Peyer's patch (tissue), 4 donors: ENCODE measurements around the gene WDR44. TPM values are rescaled to one million over a fixed set of nuclear protein-coding genes. Genes with fewer than 3 reads are reported as not detected.

Source experiments
- DNase-seq, 3 donors: peaks; one replicate each; pipeline ENCODE4 v3.0.0-alpha.2; 2017 to 2019
- H3K27ac ChIP-seq, 4 donors: fragments of 200-600 bp; sonication (generic); one replicate each; pipeline ENCODE4 v1.5.1; 2016 to 2019
- H3K27me3 ChIP-seq, 2 donors: fragments of 200-600 bp; sonication (generic); one replicate each; pipeline ENCODE4 v1.5.1; 2019
- H3K36me3 ChIP-seq, 3 donors: fragments of 200-600 bp; sonication (generic); one replicate each; pipeline ENCODE4 v1.5.1; 2016 to 2019
- H3K4me1 ChIP-seq, 4 donors: fragments of 200-600 bp; sonication (generic); one replicate each; pipeline ENCODE4 v1.5.1; 2016 to 2019
- H3K4me3 ChIP-seq, 4 donors: fragments of 200-600 bp; sonication (generic); 1 replicate in 3 of 4; 2 replicates in 1 of 4; pipeline ENCODE4 v1.5.1; 2016 to 2019; ENCODE audit warnings: mild to moderate bottlenecking in 1 of 4
- H3K9me3 ChIP-seq, 4 donors: fragments of 200-600 bp; sonication (generic); one replicate each; pipeline ENCODE4 v1.5.1; 2016 to 2019; ENCODE audit warnings: mild to moderate bottlenecking in 1 of 4
- POLR2A ChIP-seq, 2 donors: fragments of 450-650 bp; IDR thresholded peaks; one replicate each; pipeline ENCODE4 v1.5.1; 2017; ENCODE audit warnings: antibody characterized with exemption in 2 of 2, mild to moderate bottlenecking in 2 of 2, moderate library complexity in 2 of 2
- total RNA-seq, 4 donors: library from RNA; depleted of rRNA; stranded (reverse); fragments of >200 nt; gene quantifications; one replicate each; pipeline ENCODE4 v1.1.0, GENCODE V29; 2016
- TF ChIP-seq, protein P1 (sequence below), 6 experiments: fragments of 450-650 bp in 4 of 6; fragments of 200-600 bp in 2 of 6; sonication (generic) in 1 of 6; IDR thresholded peaks; one replicate each; pipeline ENCODE4 v1.5.1; 2017 to 2019; ENCODE audit warnings: antibody characterized with exemption in 6 of 6, mild to moderate bottlenecking in 3 of 6, moderate library complexity in 1 of 6

WDR44 gene
- total RNA-seq, 4 donors from 2014 or later: 11.8 to 35.5 (median 18.6) TPM

DNA sequence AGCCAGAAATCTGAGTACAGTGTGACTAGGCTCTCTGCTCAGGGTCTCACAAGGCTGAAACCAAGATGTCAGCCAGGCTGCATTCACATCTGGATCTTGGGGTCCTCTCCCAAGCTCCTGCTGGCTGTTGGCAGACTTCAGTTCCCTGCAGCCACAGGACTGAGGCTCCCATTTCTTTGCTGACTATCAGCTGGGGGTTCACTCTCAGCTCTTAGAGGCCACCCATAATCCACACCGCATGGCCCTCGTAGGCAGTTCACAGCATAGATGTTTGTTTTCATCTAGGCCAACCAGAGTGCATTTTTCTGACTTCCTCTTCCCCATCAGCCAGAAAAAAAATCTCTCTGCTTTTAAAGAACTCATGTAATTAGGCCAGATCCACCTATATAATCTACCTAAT lies 8.2 kb upstream of the WDR44 start:
- no peak for DNase-seq
- TF ChIP-seq POLR2A (IDR thresholded peaks at IDR 0.05): no peak
- TF ChIP-seq, protein P1, sequence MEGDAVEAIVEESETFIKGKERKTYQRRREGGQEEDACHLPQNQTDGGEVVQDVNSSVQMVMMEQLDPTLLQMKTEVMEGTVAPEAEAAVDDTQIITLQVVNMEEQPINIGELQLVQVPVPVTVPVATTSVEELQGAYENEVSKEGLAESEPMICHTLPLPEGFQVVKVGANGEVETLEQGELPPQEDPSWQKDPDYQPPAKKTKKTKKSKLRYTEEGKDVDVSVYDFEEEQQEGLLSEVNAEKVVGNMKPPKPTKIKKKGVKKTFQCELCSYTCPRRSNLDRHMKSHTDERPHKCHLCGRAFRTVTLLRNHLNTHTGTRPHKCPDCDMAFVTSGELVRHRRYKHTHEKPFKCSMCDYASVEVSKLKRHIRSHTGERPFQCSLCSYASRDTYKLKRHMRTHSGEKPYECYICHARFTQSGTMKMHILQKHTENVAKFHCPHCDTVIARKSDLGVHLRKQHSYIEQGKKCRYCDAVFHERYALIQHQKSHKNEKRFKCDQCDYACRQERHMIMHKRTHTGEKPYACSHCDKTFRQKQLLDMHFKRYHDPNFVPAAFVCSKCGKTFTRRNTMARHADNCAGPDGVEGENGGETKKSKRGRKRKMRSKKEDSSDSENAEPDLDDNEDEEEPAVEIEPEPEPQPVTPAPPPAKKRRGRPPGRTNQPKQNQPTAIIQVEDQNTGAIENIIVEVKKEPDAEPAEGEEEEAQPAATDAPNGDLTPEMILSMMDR (IDR thresholded peaks at IDR 0.05): no peak

DNA sequence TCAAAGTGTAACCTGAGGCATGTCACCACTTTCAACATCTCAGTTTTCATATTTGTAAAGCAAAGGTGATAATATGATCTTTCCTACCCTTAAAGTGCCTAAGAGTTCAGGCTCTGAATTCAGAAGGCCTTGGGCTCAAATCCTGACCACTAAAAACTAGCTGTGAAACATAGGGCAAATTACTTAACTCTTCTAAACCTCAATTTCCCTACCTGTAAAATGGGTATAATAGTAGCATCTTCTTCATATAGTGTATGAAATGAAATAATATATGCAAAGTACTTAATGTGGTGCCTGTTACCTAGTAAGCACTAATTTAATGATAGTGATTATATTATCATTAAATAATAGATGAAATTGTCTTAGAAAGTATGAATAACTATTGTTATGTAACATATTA lies 7.0 kb upstream of the WDR44 start:
- no peak for DNase-seq
- Histone ChIP-seq H3K4me1 (no peaks in the 10 kb centered on the region), H3K27me3 (no peaks in the 10 kb centered on the region), H3K27ac (no peak overlapping the region), H3K36me3 (no peaks in the 10 kb centered on the region), H3K9me3 (no peaks in the 10 kb centered on the region), H3K4me3 (no peak overlapping the region)
- TF ChIP-seq, protein P1 (IDR thresholded peaks at IDR 0.05): no peak
- TF ChIP-seq POLR2A (IDR thresholded peaks at IDR 0.05): no peak

More for the DNA sequence above, 8.2 kb upstream of the WDR44 start:
- no peaks in the 10 kb centered on the region for H3K9me3 ChIP-seq
- no peak overlapping the region for H3K27ac ChIP-seq
- no peak overlapping the region for H3K4me3 ChIP-seq
- H3K4me1 ChIP-seq: no peaks in the 10 kb centered on the region
- H3K27me3 ChIP-seq: no peaks in the 10 kb centered on the region
- H3K36me3 ChIP-seq: no peaks in the 10 kb centered on the region

DNA sequence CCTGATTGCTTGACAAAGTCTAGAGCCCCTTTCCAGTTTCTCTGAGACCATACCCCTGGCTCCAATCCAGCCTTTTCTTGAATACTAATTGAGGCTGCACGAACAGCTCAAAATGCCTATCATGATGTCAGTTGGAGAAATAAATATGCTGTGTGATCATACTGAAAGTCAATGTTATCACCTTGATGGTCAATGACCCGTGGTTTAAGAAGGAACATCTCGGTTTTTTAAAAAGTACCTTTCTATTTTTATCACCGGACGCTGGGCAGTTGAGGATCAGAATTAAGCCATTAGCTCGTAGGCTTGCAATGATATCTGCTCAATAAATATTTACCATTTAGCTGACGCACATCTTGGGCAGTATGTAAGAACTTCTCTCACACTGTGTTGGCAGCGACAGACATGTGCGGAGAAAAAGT lies 852 bp upstream of the WDR44 start:
- no peak for DNase-seq
- no peaks in the 10 kb centered on the region for H3K36me3 ChIP-seq
- no peaks in the 10 kb centered on the region for H3K9me3 ChIP-seq
- peak overlapping the region; percentile 60 to 68 (median 64) for H3K4me3 ChIP-seq
- TF ChIP-seq POLR2A (IDR thresholded peaks at IDR 0.05): no peak
- TF ChIP-seq, protein P1 (IDR thresholded peaks at IDR 0.05): no peak
- H3K27me3 ChIP-seq: no peaks in the 10 kb centered on the region
- peak overlapping the region; percentile 87 to 98 (median 94) for H3K27ac ChIP-seq
- peaks cover 0 to 3% (median 0%) of the 10 kb centered on the region in 4 donors for H3K4me1 ChIP-seq

DNA sequence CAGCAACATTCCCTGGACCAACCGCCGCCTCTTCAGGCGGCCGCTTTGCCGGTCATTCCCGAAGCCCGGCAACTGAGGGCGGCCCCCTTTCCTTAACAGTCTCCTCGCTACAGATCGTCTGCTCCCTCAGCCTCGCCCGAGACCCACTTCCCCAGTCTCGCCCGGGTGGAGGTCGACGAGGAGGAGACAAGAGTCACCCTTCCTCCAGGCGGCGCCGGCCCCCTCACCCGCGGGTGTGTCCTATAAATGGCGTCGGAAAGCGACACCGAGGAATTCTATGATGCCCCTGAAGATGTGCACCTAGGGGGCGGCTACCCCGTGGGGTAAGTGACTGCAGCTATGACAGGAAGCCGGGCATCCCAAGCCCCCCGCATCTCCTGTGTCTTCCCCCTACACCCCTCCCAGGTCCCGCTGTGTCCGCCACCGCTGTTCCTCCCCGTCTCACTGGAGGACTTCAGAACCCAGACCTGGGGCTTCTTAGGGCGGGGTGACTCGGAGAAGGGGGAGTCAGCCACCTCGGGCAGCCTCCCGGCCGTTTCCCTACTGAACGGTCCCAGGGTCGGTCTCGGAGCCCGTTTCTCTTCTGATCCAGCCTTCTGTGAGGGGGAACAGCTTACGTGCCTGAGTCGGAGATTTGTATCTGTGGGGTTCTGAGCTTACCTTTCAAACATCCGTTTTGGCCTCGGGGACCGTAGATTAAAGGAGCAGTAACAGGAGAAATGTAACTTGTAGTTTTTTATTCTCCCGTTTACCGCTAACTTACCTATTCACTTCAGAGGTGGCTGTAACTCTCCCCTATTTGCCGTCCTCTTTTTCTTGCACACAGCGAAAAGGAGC lies 570 bp downstream of the WDR44 start:
- Histone ChIP-seq H3K36me3 (no peaks in the 10 kb centered on the region), H3K27me3 (no peaks in the 10 kb centered on the region), H3K4me1 (peaks cover 0 to 3% (median 0%) of the 10 kb centered on the region in 4 donors), H3K9me3 (no peaks in the 10 kb centered on the region), H3K27ac (peak overlapping the region; percentile 87 to 98 (median 94)), H3K4me3 (peak overlapping the region; percentile 60 to 68 (median 64))
- TF ChIP-seq, protein P1 (IDR thresholded peaks at IDR 0.05): no peak
- peak in 1 of 2 donors; percentile 5 for TF ChIP-seq POLR2A (IDR thresholded peaks at IDR 0.05)
- peak in 2 of 3 donors; percentile 42 to 71 for DNase-seq

DNA sequence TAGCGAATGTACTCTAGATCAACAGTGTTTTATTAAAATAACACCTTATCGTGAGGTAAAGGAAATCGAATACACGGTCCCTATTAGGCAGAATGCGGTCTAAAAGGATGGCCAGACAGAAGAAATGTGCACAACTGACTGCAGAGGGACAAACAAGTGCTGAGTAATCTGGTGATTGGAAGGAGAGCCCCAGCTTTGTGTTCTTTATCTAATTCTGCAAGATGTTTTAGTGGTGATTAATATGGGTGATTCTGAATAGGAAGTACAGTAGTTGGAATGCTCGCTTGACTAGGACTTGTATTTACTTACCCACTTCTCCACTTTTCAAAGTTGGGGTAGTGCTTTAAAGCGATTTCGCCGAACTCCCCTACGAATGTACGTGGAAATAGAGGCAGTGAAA lies 1.2 kb downstream of the WDR44 start:
- no peak for TF ChIP-seq POLR2A (IDR thresholded peaks at IDR 0.05)
- TF ChIP-seq, protein P1 (IDR thresholded peaks at IDR 0.05): no peak
- peak overlapping the region; percentile 87 to 98 (median 94) for H3K27ac ChIP-seq

More for the DNA sequence above, 1.2 kb downstream of the WDR44 start:
- Histone ChIP-seq H3K27me3 (no peaks in the 10 kb centered on the region), H3K4me1 (peaks cover 0 to 3% (median 0%) of the 10 kb centered on the region in 4 donors), H3K36me3 (no peaks in the 10 kb centered on the region), H3K4me3 (peak overlapping the region; percentile 60 to 68 (median 64)), H3K9me3 (no peaks in the 10 kb centered on the region)
- no peak for DNase-seq
